Vagina (tissue), 2 donors: ENCODE measurements around the gene TENM4.

Experiments
- POLR2A ChIP-seq, 2 donors: fragments of 450-650 bp; IDR thresholded peaks; one replicate each; pipeline ENCODE4 v1.6.1; 2017; ENCODE audit warnings: antibody characterized with exemption in 2 of 2, mild to moderate bottlenecking in 2 of 2, moderate library complexity in 2 of 2
- POLR2AphosphoS5 ChIP-seq, 2 donors: sonication (generic); formaldehyde crosslinking; IDR thresholded peaks; one replicate each; pipeline ENCODE4 v1.9.0; 2017; ENCODE audit warnings: antibody characterized with exemption in 2 of 2, mild to moderate bottlenecking in 2 of 2, low read depth in 1 of 2; ENCODE audit not compliant: insufficient read depth in 1 of 2
- TF ChIP-seq, protein P1 (sequence below), 3 experiments: fragments of 450-650 bp in 2 of 3; fragments of 200-600 bp in 1 of 3; sonication (generic) in 1 of 3; IDR thresholded peaks; one replicate each; pipeline ENCODE4 v1.5.1; 2017 to 2019; ENCODE audit warnings: antibody characterized with exemption in 3 of 3, mild to moderate bottlenecking in 2 of 3, moderate library complexity in 2 of 3

DNA sequence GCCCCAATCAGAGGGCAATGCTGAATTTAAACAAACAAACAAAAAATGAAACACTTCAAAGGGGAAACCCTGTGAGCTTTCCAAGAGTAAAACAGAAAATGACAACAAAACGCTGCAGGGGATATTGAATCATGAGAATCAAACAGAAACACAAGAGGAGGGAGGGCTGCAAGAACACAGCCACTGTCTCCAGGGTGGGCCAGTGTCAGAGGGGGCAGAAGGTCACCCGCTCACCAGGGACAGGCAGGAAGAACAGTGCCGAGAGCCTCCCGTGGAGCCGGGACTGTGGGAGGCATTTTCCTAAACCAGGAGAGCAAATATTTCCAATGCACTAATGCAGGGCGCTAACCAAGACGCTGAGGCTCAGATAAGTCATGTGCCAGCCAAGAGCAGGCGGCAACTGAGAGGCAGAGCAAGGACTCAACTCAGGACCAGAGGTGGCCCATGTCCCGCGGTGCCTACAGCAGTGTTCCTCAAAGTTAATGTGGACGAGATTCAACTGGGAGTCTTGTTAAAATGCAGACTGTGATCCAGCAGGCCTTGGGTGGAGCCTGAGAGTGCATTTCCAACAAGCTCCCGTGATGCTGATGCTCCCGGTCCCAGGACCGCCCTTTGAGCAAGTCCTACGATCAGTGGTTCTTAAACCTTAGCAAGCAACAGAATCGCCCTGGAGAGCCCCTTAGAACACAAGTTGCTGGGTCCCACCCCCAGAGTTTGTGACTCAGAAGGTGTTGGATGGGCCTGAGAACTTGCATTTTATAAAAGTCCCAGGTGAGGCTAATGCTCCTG is 197.2 kb downstream of the TENM4 start:
- TF ChIP-seq, protein P1, sequence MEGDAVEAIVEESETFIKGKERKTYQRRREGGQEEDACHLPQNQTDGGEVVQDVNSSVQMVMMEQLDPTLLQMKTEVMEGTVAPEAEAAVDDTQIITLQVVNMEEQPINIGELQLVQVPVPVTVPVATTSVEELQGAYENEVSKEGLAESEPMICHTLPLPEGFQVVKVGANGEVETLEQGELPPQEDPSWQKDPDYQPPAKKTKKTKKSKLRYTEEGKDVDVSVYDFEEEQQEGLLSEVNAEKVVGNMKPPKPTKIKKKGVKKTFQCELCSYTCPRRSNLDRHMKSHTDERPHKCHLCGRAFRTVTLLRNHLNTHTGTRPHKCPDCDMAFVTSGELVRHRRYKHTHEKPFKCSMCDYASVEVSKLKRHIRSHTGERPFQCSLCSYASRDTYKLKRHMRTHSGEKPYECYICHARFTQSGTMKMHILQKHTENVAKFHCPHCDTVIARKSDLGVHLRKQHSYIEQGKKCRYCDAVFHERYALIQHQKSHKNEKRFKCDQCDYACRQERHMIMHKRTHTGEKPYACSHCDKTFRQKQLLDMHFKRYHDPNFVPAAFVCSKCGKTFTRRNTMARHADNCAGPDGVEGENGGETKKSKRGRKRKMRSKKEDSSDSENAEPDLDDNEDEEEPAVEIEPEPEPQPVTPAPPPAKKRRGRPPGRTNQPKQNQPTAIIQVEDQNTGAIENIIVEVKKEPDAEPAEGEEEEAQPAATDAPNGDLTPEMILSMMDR (IDR thresholded peaks at IDR 0.05), result no peak
- TF ChIP-seq POLR2A (IDR thresholded peaks at IDR 0.05) (no peak), POLR2AphosphoS5 (IDR thresholded peaks at IDR 0.05; ENCODE audit: insufficient read depth in 1 of 2, low read depth in 1 of 2) (no peak)
